BE2C (cell line): ENCODE results near the gene MSH3.
"Not testable (repeated sequence)": the region's sequence is repeated elsewhere in the genome, so short reads cannot be mapped to it uniquely, and the experiment has no call there.

Experiments used
- DNase-seq: peaks from one replicate; pipeline ENCODE4 v3.0.0-alpha.2; 2020
- H3K27me3 ChIP-seq: fragments of 250-450 bp; sonication (Bioruptor Pico); 2 replicates; pipeline ENCODE4 v1.5.1; 2020; ENCODE audit warnings: mild to moderate bottlenecking
- H3K36me3 ChIP-seq: fragments of 250-450 bp; sonication (Bioruptor Pico); 2 replicates; pipeline ENCODE4 v1.5.1; 2020; ENCODE audit warnings: mild to moderate bottlenecking
- H3K4me1 ChIP-seq: fragments of 250-450 bp; sonication (Bioruptor Pico); 2 replicates; pipeline ENCODE4 v1.5.1; 2020
- H3K4me3 ChIP-seq: 2 replicates; pipeline ENCODE4 v1.5.1; 2011; ENCODE audit warnings: low read depth, low read length
- H3K9me3 ChIP-seq: fragments of 250-450 bp; sonication (Bioruptor Pico); 2 replicates; pipeline ENCODE4 v1.5.1; 2020
- CTCF ChIP-seq: IDR thresholded peaks from 2 replicates; pipeline ENCODE4 v1.5.1; 2012; ENCODE audit warnings: mild to moderate bottlenecking, low read depth, low read length

The MSH3 gene

GRCh38 chr5:80825786-80826460, 171.5 kb downstream of the MSH3 start:
- Histone ChIP-seq H3K9me3 (no peaks in the 10 kb centered on the region; the same call in 1 of the 2 replicates), H3K36me3 (no peaks in the 10 kb centered on the region; the same call in 1 of the 2 replicates)
- DNase-seq: no peak

GRCh38 chr5:80834710-80835109, 180.3 kb downstream of the MSH3 start:
- no peak for DNase-seq
- TF ChIP-seq CTCF: no peak

More at GRCh38 chr5:80825786-80826460, 171.5 kb downstream of the MSH3 start:
- H3K4me3 ChIP-seq: no peak overlapping the region
- H3K4me1 ChIP-seq: no peaks in the 10 kb centered on the region
- no peaks in the 10 kb centered on the region for H3K27me3 ChIP-seq
- TF ChIP-seq CTCF: no peak

GRCh38 chr5:80835128-80835527, 180.7 kb downstream of the MSH3 start:
- H3K4me1 ChIP-seq: no peaks in the 10 kb centered on the region

More at GRCh38 chr5:80834710-80835109, 180.3 kb downstream of the MSH3 start:
- Histone ChIP-seq H3K9me3 (no peaks in the 10 kb centered on the region; the same call in 1 of the 2 replicates), H3K4me1 (no peaks in the 10 kb centered on the region), H3K4me3 (no peak overlapping the region), H3K27me3 (no peaks in the 10 kb centered on the region), H3K36me3 (no peaks in the 10 kb centered on the region)

GRCh38 chr5:80837679-80838078, 183.2 kb downstream of the MSH3 start:
- H3K4me1 ChIP-seq: no peaks in the 10 kb centered on the region
- no peaks in the 10 kb centered on the region for H3K27me3 ChIP-seq
- H3K4me3 ChIP-seq: no peak overlapping the region
- H3K36me3 ChIP-seq: no peaks in the 10 kb centered on the region
- TF ChIP-seq CTCF: no peak
- no peaks in the 10 kb centered on the region for H3K9me3 ChIP-seq
- no peak for DNase-seq

More at GRCh38 chr5:80835128-80835527, 180.7 kb downstream of the MSH3 start:
- no peaks in the 10 kb centered on the region for H3K27me3 ChIP-seq
- no peaks in the 10 kb centered on the region for H3K36me3 ChIP-seq
- H3K9me3 ChIP-seq: no peaks in the 10 kb centered on the region; the same call in 1 of the 2 replicates
- no peak for DNase-seq
- TF ChIP-seq CTCF: no peak
- H3K4me3 ChIP-seq: no peak overlapping the region

- H3K9me3 ChIP-seq, H3K4me1 ChIP-seq, H3K36me3 ChIP-seq, H3K27me3 ChIP-seq, H3K4me3 ChIP-seq, DNase-seq: not testable (repeated sequence)
Observed at GRCh38 chr5:80841026-80841797, 186.8 kb downstream of the MSH3 start.

- H3K4me3 ChIP-seq, H3K36me3 ChIP-seq, DNase-seq, H3K9me3 ChIP-seq, H3K4me1 ChIP-seq, H3K27me3 ChIP-seq: not testable (repeated sequence)
Observed at GRCh38 chr5:80846422-80846821, 192.0 kb downstream of the MSH3 start.

- not testable (repeated sequence) for H3K36me3 ChIP-seq, H3K4me3 ChIP-seq, H3K27me3 ChIP-seq, H3K9me3 ChIP-seq, DNase-seq, H3K4me1 ChIP-seq
Observed at GRCh38 chr5:80850168-80850567, 195.7 kb downstream of the MSH3 start.
